ENCODE data around the gene STK39.
A peak's percentile ranks its signal among the peaks of the same experiment; 100 is the strongest.

The STK39 gene

DNA sequence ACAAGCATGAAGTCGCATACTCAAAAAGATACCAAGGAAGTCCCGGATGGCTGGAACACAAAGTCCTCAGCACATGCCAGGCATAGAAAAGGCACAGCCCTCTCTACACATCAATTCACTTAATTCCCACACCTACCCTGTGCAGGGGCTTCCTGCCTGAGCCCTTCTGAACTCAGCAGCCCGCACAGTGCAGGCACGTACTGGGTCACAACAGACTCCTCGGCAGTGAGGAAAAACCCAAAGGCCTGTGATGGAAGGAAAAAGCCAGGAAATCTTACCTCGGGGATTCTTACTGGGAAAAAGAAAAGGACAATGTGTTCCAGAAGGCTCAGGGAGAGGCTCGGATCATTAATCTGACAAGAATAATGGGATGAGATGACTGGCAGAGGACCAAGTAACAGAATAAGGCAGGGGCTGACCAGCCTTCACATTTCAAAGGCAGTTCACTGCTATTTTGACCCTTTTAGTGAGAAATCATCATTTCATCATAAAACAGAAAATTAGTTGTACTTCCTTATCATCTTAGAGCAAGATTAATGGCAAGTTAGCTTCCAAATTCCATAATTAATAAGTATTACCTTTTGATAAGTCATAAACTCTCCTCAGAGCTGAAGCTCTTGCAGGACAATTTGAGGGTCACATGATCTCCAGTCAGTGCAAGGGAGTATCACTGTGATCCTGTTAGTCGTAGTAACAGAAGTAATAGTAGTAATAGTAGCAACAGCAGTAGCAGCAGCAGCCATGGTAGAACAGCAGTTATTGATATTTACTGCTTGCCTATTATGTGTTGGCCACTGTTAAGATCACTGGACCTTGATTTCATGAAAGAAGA lies 87.4 kb downstream of the STK39 start:
- ChIA-PET CTCF (interaction anchor here (1.2 to 1.8 kb wide), 4 partner anchors 10 to 91 kb away, joined by 3 to 5 read pairs (median 3); no protein-coding TSS in a partner anchor), POLR2A (no interaction called here)
- Histone ChIP-seq H3K27me3 (replicated peaks in 2 of 5; ENCODE audit: control insufficient read depth in 4 of 5, insufficient read depth in 5 of 5, low read length in 4 of 5) (no peaks in the 10 kb centered on the region), H3K4me1 (ENCODE audit: control extremely low read depth in 1 of 4, control insufficient read depth in 4 of 4, insufficient read depth in 4 of 4, low read length in 3 of 4) (peaks cover 0 to 7% (median 4%) of the 10 kb centered on the region in 4 experiments), H3K27ac (ENCODE audit: insufficient read depth in 1 of 2, low read depth in 1 of 2, low read length in 2 of 2, poor library complexity in 1 of 2, severe bottlenecking in 2 of 2) (no peak overlapping the region), H3K4me3 (ENCODE audit: control insufficient read depth in 1 of 7, extremely low read depth in 1 of 7, insufficient read depth in 4 of 7, low read depth in 2 of 7, low read length in 6 of 7) (no peak overlapping the region), H3K36me3 (ENCODE audit: control insufficient read depth in 4 of 4, insufficient read depth in 4 of 4, low read length in 3 of 4) (peaks cover 2 to 16% (median 6%) of the 10 kb centered on the region in 4 experiments), H3K9me3 (ENCODE audit: control extremely low read depth in 1 of 5, control insufficient read depth in 4 of 5, insufficient read depth in 2 of 5, low read depth in 1 of 5, low read length in 4 of 5) (no peaks in the 10 kb centered on the region)
- 93% methylated on average over 8 of the region's 8 CpGs for WGBS (ENCODE audit: insufficient coverage)
- DNase-seq: no peak

DNA sequence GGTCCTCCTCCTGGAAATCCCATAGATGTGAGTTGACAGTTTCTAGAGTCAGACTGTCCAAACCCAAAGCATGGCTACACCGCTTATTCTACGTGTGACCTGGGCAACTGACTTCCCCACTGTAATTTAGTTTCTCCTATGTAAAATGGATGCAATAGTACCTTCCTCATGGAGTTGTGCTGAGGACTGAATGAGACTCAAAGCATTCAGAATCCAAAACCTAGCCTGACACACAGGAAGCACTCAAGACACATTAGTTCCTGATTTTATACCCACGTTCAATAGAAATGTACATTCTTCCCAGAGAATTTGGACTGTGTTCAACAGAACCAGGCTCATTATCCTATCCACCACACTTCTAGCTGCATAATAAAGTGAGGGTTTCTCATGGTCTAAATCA lies 88.8 kb downstream of the STK39 start:
- Histone ChIP-seq H3K9me3 (ENCODE audit: control extremely low read depth in 1 of 5, control insufficient read depth in 4 of 5, insufficient read depth in 2 of 5, low read depth in 1 of 5, low read length in 4 of 5) (no peaks in the 10 kb centered on the region), H3K36me3 (ENCODE audit: control insufficient read depth in 4 of 4, insufficient read depth in 4 of 4, low read length in 3 of 4) (peaks cover 2 to 16% (median 6%) of the 10 kb centered on the region in 4 experiments), H3K4me3 (ENCODE audit: control insufficient read depth in 1 of 7, extremely low read depth in 1 of 7, insufficient read depth in 4 of 7, low read depth in 2 of 7, low read length in 6 of 7) (no peak overlapping the region), H3K4me1 (ENCODE audit: control extremely low read depth in 1 of 4, control insufficient read depth in 4 of 4, insufficient read depth in 4 of 4, low read length in 3 of 4) (peaks cover 0 to 7% (median 4%) of the 10 kb centered on the region in 4 experiments), H3K27ac (ENCODE audit: insufficient read depth in 1 of 2, low read depth in 1 of 2, low read length in 2 of 2, poor library complexity in 1 of 2, severe bottlenecking in 2 of 2) (no peak overlapping the region), H3K27me3 (replicated peaks in 2 of 5; ENCODE audit: control insufficient read depth in 4 of 5, insufficient read depth in 5 of 5, low read length in 4 of 5) (no peaks in the 10 kb centered on the region)
- ChIA-PET POLR2A (no interaction called here), CTCF (no interaction called here)
- peak in 1 of 3 donors; percentile 13 for DNase-seq
- WGBS (ENCODE audit: insufficient coverage): 56% methylated on average over 3 of the region's 3 CpGs

DNA sequence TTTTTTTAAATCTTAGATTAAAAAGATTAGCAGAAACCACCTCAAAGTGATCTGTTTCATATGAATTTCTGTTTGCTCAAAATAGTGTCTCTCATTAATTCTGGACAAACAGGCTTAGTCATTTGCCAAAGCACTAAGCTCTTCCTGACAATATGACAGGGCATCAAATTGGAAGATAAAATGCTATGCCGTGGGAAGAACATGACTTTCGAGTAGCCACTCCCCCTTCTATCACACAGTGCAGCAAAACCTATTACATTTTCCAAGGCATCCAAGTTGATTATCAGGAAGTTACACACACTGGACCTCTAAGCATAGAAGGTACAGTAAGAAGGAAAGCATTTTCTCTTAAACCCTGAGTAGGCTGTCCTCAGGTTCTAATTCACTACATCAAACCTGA lies 89.5 kb downstream of the STK39 start:
- peaks cover 2 to 16% (median 6%) of the 10 kb centered on the region in 4 experiments for H3K36me3 ChIP-seq (ENCODE audit: control insufficient read depth in 4 of 4, insufficient read depth in 4 of 4, low read length in 3 of 4)
- ChIA-PET CTCF (interaction anchor here (1.0 kb wide), 1 partner anchor 11 kb away, joined by 3 read pairs; no protein-coding TSS in a partner anchor), POLR2A (no interaction called here)
- WGBS (ENCODE audit: insufficient coverage): no CpG with 5 or more reads among the region's 2 CpGs
- DNase-seq: no peak
- H3K4me1 ChIP-seq (ENCODE audit: control extremely low read depth in 1 of 4, control insufficient read depth in 4 of 4, insufficient read depth in 4 of 4, low read length in 3 of 4): peaks cover 0 to 7% (median 4%) of the 10 kb centered on the region in 4 experiments
- H3K27me3 ChIP-seq (replicated peaks in 2 of 5; ENCODE audit: control insufficient read depth in 4 of 5, insufficient read depth in 5 of 5, low read length in 4 of 5): no peaks in the 10 kb centered on the region
- H3K4me3 ChIP-seq (ENCODE audit: control insufficient read depth in 1 of 7, extremely low read depth in 1 of 7, insufficient read depth in 4 of 7, low read depth in 2 of 7, low read length in 6 of 7): no peak overlapping the region
- no peak overlapping the region for H3K27ac ChIP-seq (ENCODE audit: insufficient read depth in 1 of 2, low read depth in 1 of 2, low read length in 2 of 2, poor library complexity in 1 of 2, severe bottlenecking in 2 of 2)
- H3K9me3 ChIP-seq (ENCODE audit: control extremely low read depth in 1 of 5, control insufficient read depth in 4 of 5, insufficient read depth in 2 of 5, low read depth in 1 of 5, low read length in 4 of 5): no peaks in the 10 kb centered on the region

DNA sequence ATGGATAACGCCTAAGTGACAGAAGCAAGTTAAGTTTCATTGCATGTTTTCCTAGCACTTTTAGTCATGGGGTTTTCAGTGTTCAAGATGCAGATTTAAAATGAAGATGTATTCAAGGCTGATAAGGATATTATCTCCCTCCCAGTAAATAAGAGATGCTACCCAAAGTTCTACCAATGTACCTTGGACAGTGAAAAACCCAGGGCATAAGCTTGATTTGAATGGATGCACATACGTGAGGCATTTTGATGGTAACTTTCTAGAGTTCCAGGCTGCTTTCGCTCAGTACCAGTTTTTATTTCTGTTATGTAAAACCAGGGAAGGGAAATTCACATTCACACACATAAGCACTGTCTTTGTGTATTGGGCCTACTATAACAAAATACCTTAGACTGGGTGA lies 90.3 kb downstream of the STK39 start:
- WGBS (ENCODE audit: insufficient coverage): 100% methylated on average over 1 of the region's 3 CpGs
- POLR2A ChIA-PET: interaction anchor here (0.6 kb wide), 1 partner anchor 12 kb away, joined by 3 read pairs; no protein-coding TSS in a partner anchor
- H3K27me3 ChIP-seq (replicated peaks in 2 of 5; ENCODE audit: control insufficient read depth in 4 of 5, insufficient read depth in 5 of 5, low read length in 4 of 5): no peaks in the 10 kb centered on the region
- peaks cover 0 to 7% (median 4%) of the 10 kb centered on the region in 4 experiments for H3K4me1 ChIP-seq (ENCODE audit: control extremely low read depth in 1 of 4, control insufficient read depth in 4 of 4, insufficient read depth in 4 of 4, low read length in 3 of 4)
- no peak for DNase-seq
- CTCF ChIA-PET: interaction anchor here (0.9 to 2.0 kb wide), 4 partner anchors 10 to 66 kb away, joined by 3 to 5 read pairs (median 3); no protein-coding TSS in a partner anchor
- H3K36me3 ChIP-seq (ENCODE audit: control insufficient read depth in 4 of 4, insufficient read depth in 4 of 4, low read length in 3 of 4): peaks cover 2 to 16% (median 6%) of the 10 kb centered on the region in 4 experiments
- H3K27ac ChIP-seq (ENCODE audit: insufficient read depth in 1 of 2, low read depth in 1 of 2, low read length in 2 of 2, poor library complexity in 1 of 2, severe bottlenecking in 2 of 2): no peak overlapping the region
- H3K9me3 ChIP-seq (ENCODE audit: control extremely low read depth in 1 of 5, control insufficient read depth in 4 of 5, insufficient read depth in 2 of 5, low read depth in 1 of 5, low read length in 4 of 5): no peaks in the 10 kb centered on the region
- H3K4me3 ChIP-seq (ENCODE audit: control insufficient read depth in 1 of 7, extremely low read depth in 1 of 7, insufficient read depth in 4 of 7, low read depth in 2 of 7, low read length in 6 of 7): no peak overlapping the region

DNA sequence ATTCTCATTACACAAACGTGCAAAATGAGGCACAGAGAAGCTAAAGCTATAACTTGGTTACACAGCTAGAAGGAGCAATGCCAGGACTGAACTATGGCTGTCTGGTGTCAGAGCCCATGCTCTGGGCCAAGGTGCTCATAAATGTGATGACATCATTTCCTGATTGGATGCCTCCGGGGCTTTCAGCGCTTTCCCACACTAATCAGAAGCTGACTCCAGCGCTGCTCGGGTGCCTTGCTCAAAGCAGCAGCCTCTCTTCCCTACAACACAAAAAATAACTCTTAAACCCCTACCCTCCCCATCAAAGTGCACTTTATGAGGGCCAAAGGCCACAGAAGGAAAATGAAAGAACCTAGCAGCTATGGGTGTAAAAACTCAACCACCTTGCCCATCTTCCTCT lies 90.7 kb downstream of the STK39 start:
- ChIA-PET POLR2A (interaction anchor here (0.6 kb wide), 1 partner anchor 12 kb away, joined by 3 read pairs; no protein-coding TSS in a partner anchor), CTCF (interaction anchor here (0.7 to 2.0 kb wide), 4 partner anchors 11 to 66 kb away, joined by 3 to 5 read pairs (median 3); no protein-coding TSS in a partner anchor)
- WGBS (ENCODE audit: insufficient coverage): 93% methylated on average over 5 of the region's 5 CpGs
- H3K27me3 ChIP-seq (replicated peaks in 2 of 5; ENCODE audit: control insufficient read depth in 4 of 5, insufficient read depth in 5 of 5, low read length in 4 of 5): no peaks in the 10 kb centered on the region
- no peak for DNase-seq
- peaks cover 0 to 7% (median 4%) of the 10 kb centered on the region in 4 experiments for H3K4me1 ChIP-seq (ENCODE audit: control extremely low read depth in 1 of 4, control insufficient read depth in 4 of 4, insufficient read depth in 4 of 4, low read length in 3 of 4)
- H3K4me3 ChIP-seq (ENCODE audit: control insufficient read depth in 1 of 7, extremely low read depth in 1 of 7, insufficient read depth in 4 of 7, low read depth in 2 of 7, low read length in 6 of 7): no peak overlapping the region
- no peak overlapping the region for H3K27ac ChIP-seq (ENCODE audit: insufficient read depth in 1 of 2, low read depth in 1 of 2, low read length in 2 of 2, poor library complexity in 1 of 2, severe bottlenecking in 2 of 2)
- no peaks in the 10 kb centered on the region for H3K9me3 ChIP-seq (ENCODE audit: control extremely low read depth in 1 of 5, control insufficient read depth in 4 of 5, insufficient read depth in 2 of 5, low read depth in 1 of 5, low read length in 4 of 5)
- H3K36me3 ChIP-seq (ENCODE audit: control insufficient read depth in 4 of 4, insufficient read depth in 4 of 4, low read length in 3 of 4): peaks cover 2 to 16% (median 6%) of the 10 kb centered on the region in 4 experiments

DNA sequence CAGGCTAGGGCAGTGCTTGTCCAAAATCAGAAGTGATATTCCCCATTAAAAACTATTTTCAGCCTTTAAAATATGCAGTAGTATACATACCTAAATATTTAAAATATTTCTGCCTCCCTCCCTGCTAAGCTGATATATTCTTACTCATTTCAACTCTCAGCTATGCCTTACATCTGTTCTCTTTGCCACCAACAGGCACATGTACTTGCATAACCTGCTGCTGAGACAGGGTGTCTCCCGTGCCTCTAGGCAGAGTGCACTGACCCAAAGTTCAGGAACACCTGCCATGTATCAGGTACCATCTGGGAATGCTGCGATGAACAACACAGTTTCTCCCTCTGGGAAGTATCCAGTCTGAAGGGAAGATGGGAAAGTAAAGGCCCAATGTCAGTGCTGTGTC lies 91.7 kb downstream of the STK39 start:
- peaks cover 0 to 7% (median 4%) of the 10 kb centered on the region in 4 experiments for H3K4me1 ChIP-seq (ENCODE audit: control extremely low read depth in 1 of 4, control insufficient read depth in 4 of 4, insufficient read depth in 4 of 4, low read length in 3 of 4)
- no peaks in the 10 kb centered on the region for H3K27me3 ChIP-seq (replicated peaks in 2 of 5; ENCODE audit: control insufficient read depth in 4 of 5, insufficient read depth in 5 of 5, low read length in 4 of 5)
- no peak overlapping the region for H3K4me3 ChIP-seq (ENCODE audit: control insufficient read depth in 1 of 7, extremely low read depth in 1 of 7, insufficient read depth in 4 of 7, low read depth in 2 of 7, low read length in 6 of 7)
- 100% methylated on average over 1 of the region's 2 CpGs for WGBS (ENCODE audit: insufficient coverage)
- ChIA-PET CTCF (interaction anchor here (0.7 to 2.0 kb wide), 4 partner anchors 10 to 182 kb away, joined by 3 to 5 read pairs (median 3); no protein-coding TSS in a partner anchor), POLR2A (interaction anchor here (0.6 kb wide), 1 partner anchor 537 kb away, joined by 3 read pairs; no protein-coding TSS in a partner anchor)
- no peaks in the 10 kb centered on the region for H3K9me3 ChIP-seq (ENCODE audit: control extremely low read depth in 1 of 5, control insufficient read depth in 4 of 5, insufficient read depth in 2 of 5, low read depth in 1 of 5, low read length in 4 of 5)
- no peak overlapping the region for H3K27ac ChIP-seq (ENCODE audit: insufficient read depth in 1 of 2, low read depth in 1 of 2, low read length in 2 of 2, poor library complexity in 1 of 2, severe bottlenecking in 2 of 2)
- DNase-seq: no peak
- H3K36me3 ChIP-seq (ENCODE audit: control insufficient read depth in 4 of 4, insufficient read depth in 4 of 4, low read length in 3 of 4): peaks cover 2 to 16% (median 6%) of the 10 kb centered on the region in 4 experiments

DNA sequence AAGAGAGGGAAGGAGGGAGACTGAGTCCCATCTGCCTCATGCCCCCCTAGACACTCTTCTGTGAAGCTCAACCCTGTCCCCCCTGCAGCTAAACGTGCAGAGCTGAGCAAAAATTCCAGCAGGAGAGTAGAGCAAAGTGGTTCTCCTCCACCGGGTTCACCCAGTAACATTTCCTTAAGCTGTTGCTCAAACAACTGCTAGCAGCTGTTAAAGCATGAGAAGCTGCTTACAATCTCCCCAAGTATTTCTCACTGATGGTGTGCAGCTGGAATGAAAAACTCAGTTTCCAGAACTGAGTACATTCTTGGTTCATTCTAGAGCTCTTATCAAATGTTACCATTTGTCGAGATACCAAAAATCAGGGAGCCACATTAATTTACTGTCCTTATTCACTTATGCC lies 92.3 kb downstream of the STK39 start:
- no peak overlapping the region for H3K27ac ChIP-seq (ENCODE audit: insufficient read depth in 1 of 2, low read depth in 1 of 2, low read length in 2 of 2, poor library complexity in 1 of 2, severe bottlenecking in 2 of 2)
- no peak for DNase-seq
- no peaks in the 10 kb centered on the region for H3K9me3 ChIP-seq (ENCODE audit: control extremely low read depth in 1 of 5, control insufficient read depth in 4 of 5, insufficient read depth in 2 of 5, low read depth in 1 of 5, low read length in 4 of 5)
- WGBS (ENCODE audit: insufficient coverage): 87% methylated on average over 3 of the region's 3 CpGs
- ChIA-PET POLR2A (no interaction called here), CTCF (interaction anchor here (1.1 to 2.0 kb wide), 2 partner anchors 9 to 182 kb away, joined by 3 to 5 read pairs; no protein-coding TSS in a partner anchor)
- H3K27me3 ChIP-seq (replicated peaks in 2 of 5; ENCODE audit: control insufficient read depth in 4 of 5, insufficient read depth in 5 of 5, low read length in 4 of 5): no peaks in the 10 kb centered on the region
- peaks cover 2 to 12% (median 6%) of the 10 kb centered on the region in 4 experiments for H3K36me3 ChIP-seq (ENCODE audit: control insufficient read depth in 4 of 4, insufficient read depth in 4 of 4, low read length in 3 of 4)
- peaks cover 0 to 7% (median 5%) of the 10 kb centered on the region in 4 experiments for H3K4me1 ChIP-seq (ENCODE audit: control extremely low read depth in 1 of 4, control insufficient read depth in 4 of 4, insufficient read depth in 4 of 4, low read length in 3 of 4)
- H3K4me3 ChIP-seq (ENCODE audit: control insufficient read depth in 1 of 7, extremely low read depth in 1 of 7, insufficient read depth in 4 of 7, low read depth in 2 of 7, low read length in 6 of 7): no peak overlapping the region

All from common myeloid progenitor, CD34-positive (primary cell).